H9 (cell line): ENCODE measurements around the gene ADGRD1. TPM values are rescaled to one million over a fixed set of nuclear protein-coding genes. Genes with fewer than 3 reads are reported as not detected.

ENCODE experiments used
- DNase-seq: peaks from one replicate; pipeline ENCODE4 v3.0.0-alpha.2; 2017
- H2AFZ ChIP-seq: one replicate; pipeline ENCODE4 v1.6.1; 2013; ENCODE audit warnings: mild to moderate bottlenecking, low read length, control low read depth, moderate library complexity
- H2AK5ac ChIP-seq: 2 replicates; pipeline ENCODE4 v1.6.1; 2013; ENCODE audit warnings: low read length, control low read depth, mixed read lengths; ENCODE audit not compliant: insufficient read length
- H2BK120ac ChIP-seq: one replicate; pipeline ENCODE4 v1.6.1; 2013; ENCODE audit warnings: low read depth, mild to moderate bottlenecking, low read length, control low read depth, inconsistent platforms; ENCODE audit not compliant: poor library complexity, severe bottlenecking
- H2BK12ac ChIP-seq: 2 replicates; pipeline ENCODE4 v1.6.1; 2013; ENCODE audit warnings: low read length, control low read depth, mixed read lengths, low read depth; ENCODE audit not compliant: insufficient read length
- H2BK15ac ChIP-seq: 2 replicates; pipeline ENCODE4 v1.6.1; 2013; ENCODE audit warnings: low read depth, low read length, control low read depth
- H2BK20ac ChIP-seq: one replicate; pipeline ENCODE4 v1.6.1; 2013; ENCODE audit warnings: low read depth, mild to moderate bottlenecking, low read length, control low read depth, inconsistent platforms; ENCODE audit not compliant: poor library complexity, severe bottlenecking
- H2BK5ac ChIP-seq: 2 replicates; pipeline ENCODE4 v1.6.1; 2013; ENCODE audit warnings: low read length, control low read depth, mixed read lengths; ENCODE audit not compliant: insufficient read length
- H3K14ac ChIP-seq: 2 replicates; pipeline ENCODE4 v1.6.1; 2013; ENCODE audit warnings: low read length, control low read depth; ENCODE audit not compliant: insufficient read depth
- H3K18ac ChIP-seq: 2 replicates; pipeline ENCODE4 v1.6.1; 2013; ENCODE audit warnings: low read depth, mild to moderate bottlenecking, mixed read lengths, low read length, control low read depth; ENCODE audit not compliant: insufficient read length
- H3K23ac ChIP-seq: 2 replicates; pipeline ENCODE4 v1.6.1; 2013; ENCODE audit warnings: low read length, control low read depth, mixed read lengths, low read depth; ENCODE audit not compliant: insufficient read length
- H3K23me2 ChIP-seq: 2 replicates; pipeline ENCODE4 v1.6.1; 2013; ENCODE audit warnings: low read depth, mild to moderate bottlenecking, mixed read lengths, low read length, control low read depth; ENCODE audit not compliant: insufficient read length, poor library complexity, severe bottlenecking
- H3K27ac ChIP-seq: 2 replicates; pipeline ENCODE4 v1.5.1; 2013; ENCODE audit warnings: low read length, control low read depth, mixed read lengths, low read depth; ENCODE audit not compliant: insufficient read length
- H3K27me3 ChIP-seq: 2 replicates; pipeline ENCODE4 v1.6.1; 2013; ENCODE audit warnings: low read length, control low read depth, inconsistent platforms; ENCODE audit not compliant: insufficient read depth
- H3K4ac ChIP-seq: 2 replicates; pipeline ENCODE4 v1.6.1; 2013; ENCODE audit warnings: low read depth, mild to moderate bottlenecking, control low read depth, inconsistent platforms, low read length, moderate library complexity
- H3K4me1 ChIP-seq: 2 replicates; pipeline ENCODE4 v1.6.1; 2013; ENCODE audit warnings: low read length, control low read depth, inconsistent platforms; ENCODE audit not compliant: insufficient read depth
- H3K4me2 ChIP-seq: 2 replicates; pipeline ENCODE4 v1.6.1; 2013; ENCODE audit warnings: low read length, control low read depth, mixed read lengths; ENCODE audit not compliant: insufficient read length, insufficient read depth
- H3K56ac ChIP-seq: 2 replicates; pipeline ENCODE4 v1.6.1; 2013; ENCODE audit warnings: low read depth, mild to moderate bottlenecking, mixed read lengths, low read length, control low read depth; ENCODE audit not compliant: insufficient read length
- H3K79me1 ChIP-seq: 2 replicates; pipeline ENCODE4 v1.6.1; 2013; ENCODE audit warnings: low read depth, mild to moderate bottlenecking, moderate library complexity, low read length, control low read depth, inconsistent platforms; ENCODE audit not compliant: insufficient read depth, poor library complexity, severe bottlenecking
- H3K79me2 ChIP-seq: 2 replicates; pipeline ENCODE4 v1.6.1; 2013; ENCODE audit warnings: low read length, control low read depth, inconsistent platforms; ENCODE audit not compliant: insufficient read depth
- H3K9ac ChIP-seq: 2 replicates; pipeline ENCODE4 v1.6.1; 2013; ENCODE audit warnings: low read length, control low read depth, mixed read lengths; ENCODE audit not compliant: insufficient read length; ENCODE audit errors: extremely low read depth
- H3K9me3 ChIP-seq: one replicate; pipeline ENCODE4 v1.6.1; 2013; ENCODE audit warnings: low read depth, low read length, inconsistent platforms; ENCODE audit not compliant: control insufficient read depth
- H3T11ph ChIP-seq: one replicate; pipeline ENCODE4 v1.6.1; 2013; ENCODE audit warnings: mild to moderate bottlenecking, low read length, control low read depth, inconsistent platforms
- H4K20me1 ChIP-seq: one replicate; pipeline ENCODE4 v1.6.1; 2013; ENCODE audit not compliant: control insufficient read depth, insufficient read length, insufficient read depth
- H4K5ac ChIP-seq: 2 replicates; pipeline ENCODE4 v1.6.1; 2013; ENCODE audit warnings: low read depth, mild to moderate bottlenecking, mixed read lengths, low read length, control low read depth; ENCODE audit not compliant: insufficient read length
- H4K8ac ChIP-seq: replicated peaks from 2 replicates; pipeline ENCODE4 v1.6.1; 2013; ENCODE audit warnings: low read length, control low read depth, mixed read lengths, low read depth; ENCODE audit not compliant: insufficient read length
- H4K91ac ChIP-seq: 2 replicates; pipeline ENCODE4 v1.6.1; 2013; ENCODE audit warnings: low read depth, mild to moderate bottlenecking, moderate library complexity, mixed read lengths, low read length, control low read depth; ENCODE audit not compliant: insufficient read length
- H3K27ac Mint-ChIP-seq, 3 experiments: 2 replicates in 2 of 3; 3 replicates in 1 of 3; pipeline ENCODE4 v1.8.0; 2020 to 2021; ENCODE audit warnings: mixed read lengths in 3 of 3, mild to moderate bottlenecking in 1 of 3, moderate library complexity in 1 of 3
- H3K27me3 Mint-ChIP-seq: 2 replicates; pipeline ENCODE4 v1.8.0; 2021; ENCODE audit warnings: low read depth, mild to moderate bottlenecking, moderate library complexity, mixed read lengths
- H3K36me3 Mint-ChIP-seq, 3 experiments: 2 replicates in 2 of 3; 3 replicates in 1 of 3; pipeline ENCODE4 v1.8.0; 2020 to 2021; ENCODE audit warnings: low read depth in 3 of 3, mixed read lengths in 3 of 3; ENCODE audit not compliant: insufficient read depth in 1 of 3
- H3K4me1 Mint-ChIP-seq, 2 experiments: 2 replicates each; pipeline ENCODE4 v1.8.0; 2020; ENCODE audit warnings: mixed read lengths in 2 of 2
- H3K4me3 Mint-ChIP-seq, 2 experiments: 2 replicates in 1 of 2; 3 replicates in 1 of 2; pipeline ENCODE4 v1.8.0; 2020 to 2021; ENCODE audit warnings: mild to moderate bottlenecking in 2 of 2, mixed read lengths in 2 of 2, moderate library complexity in 1 of 2
- H3K9me3 Mint-ChIP-seq, 2 experiments: 2 replicates in 1 of 2; 3 replicates in 1 of 2; pipeline ENCODE4 v1.8.0; 2020; ENCODE audit warnings: mild to moderate bottlenecking in 2 of 2, mixed read lengths in 2 of 2, moderate library complexity in 1 of 2
- CTCF ChIP-seq: fragments of 200-600 bp; sonication (generic); conservative IDR thresholded peaks from 3 replicates; pipeline ENCODE4 v1.8.0; 2021; ENCODE audit warnings: antibody characterized with exemption, mild to moderate bottlenecking
- WGBS: extraction: QIAGEN DNeasy Blood & Tissue Kit; methylation state at CpG from one replicate; pipeline ENCODE4 v1.1.7; 2013; ENCODE audit warnings: missing lambda C conversion rate, low lambda C conversion rate, mixed read lengths; ENCODE audit not compliant: insufficient read length; ENCODE audit errors: extremely low coverage; 5-methylcytosine and 5-hydroxymethylcytosine counted together
- long read RNA-seq: library from polyadenylated mRNA; unstranded; transcript quantifications from one replicate; pipeline ENCODE4 v2.0.0, GENCODE V29; 2020
- total RNA-seq: library from RNA; stranded (reverse); gene quantifications from 2 replicates; pipeline ENCODE4 v1.2.1, GENCODE V29; 2021

The ADGRD1 gene
- total RNA-seq = 0.09 and 0.52 TPM in 2 replicates
- long read RNA-seq = 0 reads

GRCh38 chr12:130953771-130954543 is at the start of gene ADGRD1:
Gene ADGRD1 (plus strand): TSS chr12:130953907. CDS start chr12:130954466, 559 bp downstream.
- H3K23ac ChIP-seq = no peak within 1 kb of the TSS
- no peak within 1 kb of the TSS for H2BK20ac ChIP-seq
- H3K14ac ChIP-seq = no peak within 1 kb of the TSS; the same call in 1 of the 2 replicates
- H2BK15ac ChIP-seq = no peak within 1 kb of the TSS
- Mint-ChIP-seq H3K4me1 (peaks cover 23 to 40% of the 10 kb centered on the region in 2 experiments), H3K4me3 (no peak within 1 kb of the TSS), H3K36me3 (0 out of 7 replicates have a peak, but pooled peaks cover 0 to 4% (median 0%) of the 10 kb centered on the region in 3 experiments), H3K27me3 (peaks cover 15% of the 10 kb centered on the region), H3K9me3 (peaks cover 0 to 6% of the 10 kb centered on the region in 2 experiments; a peak in 3 of 5 replicates), H3K27ac (no peak within 1 kb of the TSS)
- no peaks in the 10 kb centered on the region for H4K20me1 ChIP-seq
- H2BK12ac ChIP-seq = no peak within 1 kb of the TSS
- H3T11ph ChIP-seq = no peak within 1 kb of the TSS
- H3K23me2 ChIP-seq = no peaks in the 10 kb centered on the region
- no peak within 1 kb of the TSS for H2BK5ac ChIP-seq
- no peaks in the 10 kb centered on the region for H3K79me1 ChIP-seq
- no peak within 1 kb of the TSS for H3K4me2 ChIP-seq
- no peak within 1 kb of the TSS for H2BK120ac ChIP-seq
- no peak within 1 kb of the TSS for H3K9ac ChIP-seq
- no peak for DNase-seq
- no peak within 1 kb of the TSS for H4K8ac ChIP-seq
- no peak within 1 kb of the TSS for H2AFZ ChIP-seq
- no peak for TF ChIP-seq CTCF
- no peak within 1 kb of the TSS for H3K4ac ChIP-seq
- no peak within 1 kb of the TSS for H4K91ac ChIP-seq
- H3K56ac ChIP-seq = no peak within 1 kb of the TSS
- no peaks in the 10 kb centered on the region for H3K4me1 ChIP-seq
- H4K5ac ChIP-seq = no peak within 1 kb of the TSS
- H3K18ac ChIP-seq = no peak within 1 kb of the TSS
- no peaks in the 10 kb centered on the region for H3K27me3 ChIP-seq
- no CpG with 5 or more reads among the region's 24 CpGs for WGBS
- no peak within 1 kb of the TSS for H2AK5ac ChIP-seq
- no peak within 1 kb of the TSS for H3K27ac ChIP-seq
- H3K9me3 ChIP-seq = no peaks in the 10 kb centered on the region
- H3K79me2 ChIP-seq = no peaks in the 10 kb centered on the region
